GM19099 (cell line): ENCODE results near the gene FBXL19.

Source experiments
- POLR2A ChIP-seq: IDR thresholded peaks from 3 replicates; pipeline ENCODE4 v1.6.1; 2011; ENCODE audit warnings: low read depth; ENCODE audit not compliant: insufficient read length; ENCODE audit errors: extremely low read depth

The FBXL19 gene

GRCh38 chr16:30893744-30894539 is 29.4 kb upstream of the FBXL19 start, which contains the start of gene BCL7C:
Gene BCL7C, minus strand, starts transcription at chr16:30894077. Its CDS starts 133 bp downstream, at chr16:30893944.
- peak; percentile 79 for TF ChIP-seq POLR2A

DNA sequence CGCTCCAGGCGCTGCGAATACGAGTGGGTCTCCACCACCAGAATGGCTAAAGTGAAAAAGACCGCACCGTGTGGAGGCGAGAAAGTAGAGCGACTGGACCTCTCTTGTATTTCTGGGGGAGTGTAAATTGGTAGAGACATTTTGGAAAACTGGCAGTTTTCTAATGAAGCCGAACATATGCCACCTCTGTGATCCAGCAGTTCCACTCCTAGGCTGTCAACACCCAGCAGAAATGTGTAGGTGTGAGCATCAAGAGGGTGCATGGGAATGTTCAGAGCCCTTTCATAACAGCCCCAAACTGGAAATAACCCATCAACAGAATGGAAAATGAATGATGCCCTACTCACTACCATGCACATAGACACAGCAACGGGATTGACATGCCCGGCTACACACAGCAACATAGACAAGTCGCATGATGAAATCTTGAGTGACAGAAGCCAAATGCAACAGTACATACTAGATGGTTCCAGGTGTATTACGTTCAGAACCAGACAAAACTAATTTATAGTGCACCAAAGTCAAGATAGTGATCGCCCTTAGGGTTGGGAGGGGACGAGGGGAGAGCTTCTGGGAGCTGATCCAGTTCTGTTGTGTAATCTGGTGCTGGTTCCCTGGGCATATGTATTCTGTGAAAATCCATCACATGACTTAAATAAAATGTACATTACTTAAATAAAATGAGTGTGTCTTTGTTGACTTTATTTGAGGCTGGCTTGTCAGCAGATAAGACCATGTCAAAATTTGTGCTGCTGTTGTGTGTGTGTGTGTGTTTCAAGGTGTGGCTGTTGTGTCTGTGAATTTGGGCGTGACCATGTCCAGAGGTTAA is 28.6 kb upstream of the FBXL19 start:
- no peak for TF ChIP-seq POLR2A

DNA sequence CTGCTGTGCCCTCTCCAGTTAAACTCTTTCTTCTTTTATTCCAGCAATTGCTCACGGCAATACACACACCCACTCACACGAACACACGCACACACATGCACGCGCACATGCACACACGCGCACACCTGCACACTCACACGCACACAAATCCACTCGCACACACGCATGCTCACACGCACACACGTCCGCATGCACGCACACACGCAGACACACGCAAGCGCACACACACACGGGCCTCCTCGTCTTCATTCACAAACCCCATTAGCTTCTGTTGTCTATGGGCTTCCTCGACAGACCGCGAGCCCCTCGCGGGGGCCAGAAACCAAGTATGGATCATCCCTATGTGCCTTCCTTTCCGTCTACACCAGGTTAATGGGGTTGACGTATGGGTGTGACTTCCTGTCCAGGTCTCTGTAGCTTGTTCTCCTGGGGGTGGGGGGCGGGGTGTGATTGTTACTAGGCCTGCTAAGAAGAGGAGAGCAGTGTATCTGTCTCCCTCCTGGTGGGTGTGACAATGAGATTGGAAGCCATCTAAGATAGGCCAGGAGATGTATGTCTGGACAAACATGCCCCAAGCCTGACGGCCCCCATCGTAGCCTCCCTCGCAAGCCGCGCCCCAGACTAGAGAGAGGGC is 27.6 kb upstream of the FBXL19 start:
- no peak for TF ChIP-seq POLR2A

DNA sequence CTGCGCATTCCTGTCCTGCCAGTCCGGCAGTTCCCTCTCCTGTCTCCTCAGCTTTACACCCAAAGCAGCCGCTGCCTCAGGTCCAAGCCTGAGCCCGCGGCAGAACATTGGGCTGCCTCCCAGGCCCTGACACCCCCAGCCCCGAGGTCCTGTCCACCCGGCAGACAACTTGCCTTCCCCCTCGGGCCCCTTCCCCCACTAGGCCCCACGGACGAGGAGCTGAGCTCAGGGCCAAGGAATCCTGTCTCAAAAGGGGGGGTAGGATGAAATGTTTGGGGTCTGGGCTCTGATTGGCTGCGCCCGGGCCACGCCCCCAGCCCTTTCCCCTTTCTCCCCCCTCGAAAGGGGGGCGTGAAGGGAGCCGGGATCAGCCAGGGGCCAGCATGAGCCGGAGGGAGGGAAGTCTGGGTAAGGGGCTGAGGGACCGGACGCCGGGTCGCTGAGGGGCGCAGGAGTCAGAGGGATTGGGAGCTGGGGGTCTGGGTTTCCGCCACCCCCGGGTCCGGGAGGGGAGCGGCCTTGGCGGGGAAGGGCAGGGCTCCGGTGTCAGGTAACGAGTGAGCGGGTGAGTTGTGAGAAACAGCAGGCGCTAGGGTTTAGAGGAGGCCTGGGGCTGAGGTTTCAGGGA is 27.0 kb upstream of the FBXL19 start, which contains the start of gene CTF1:
Gene CTF1 (plus strand): TSS at position 354 of the 628 bp plus-strand sequence. CDS start 30 bp downstream, at position 384.
- TF ChIP-seq POLR2A: no peak

DNA sequence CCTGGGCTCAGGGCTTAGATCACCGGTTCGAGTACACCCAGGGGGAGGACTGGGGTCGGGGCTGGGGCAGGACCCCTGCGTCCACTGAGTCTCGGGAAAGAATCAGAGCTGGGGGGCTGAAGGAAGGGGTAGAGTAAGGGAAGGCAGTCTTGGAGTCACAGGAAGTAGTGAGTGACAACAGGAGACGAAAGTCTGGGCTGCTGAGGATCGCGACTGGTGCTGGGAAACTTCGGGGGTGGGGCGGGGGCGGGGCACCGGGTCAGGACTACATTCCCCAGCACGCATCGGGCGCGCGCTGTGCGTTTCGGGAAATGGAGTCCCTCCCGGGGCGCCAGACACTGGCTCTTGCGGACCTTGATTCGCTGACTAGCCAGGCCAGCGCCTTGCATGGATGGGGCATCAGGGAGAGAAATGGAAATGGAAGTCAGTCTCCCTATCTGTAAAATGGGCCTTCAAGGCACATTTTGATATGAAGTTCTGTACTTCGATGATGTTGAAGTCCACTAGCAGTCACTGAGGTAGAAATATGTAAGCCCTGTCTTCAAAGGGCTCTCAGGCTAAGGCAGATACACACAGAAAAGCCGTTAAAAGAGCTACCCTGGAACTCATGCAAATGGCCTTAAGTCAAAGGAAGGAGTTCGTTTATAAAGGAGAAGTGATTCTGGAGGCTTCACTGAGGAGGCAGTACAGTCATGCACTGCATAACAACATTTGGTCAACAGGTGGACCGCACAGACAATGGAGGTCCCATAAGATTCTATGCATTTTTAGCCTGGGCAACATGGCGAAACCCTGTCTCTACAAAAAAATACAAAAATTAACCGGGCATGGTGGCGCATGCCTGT is 26.3 kb upstream of the FBXL19 start:
- TF ChIP-seq POLR2A: no peak

- no peak for TF ChIP-seq POLR2A
Observed at GRCh38 chr16:30899794-30900193, 23.6 kb upstream of the FBXL19 start.

- no peak for TF ChIP-seq POLR2A
Observed at GRCh38 chr16:30900588-30900987, 22.8 kb upstream of the FBXL19 start.

DNA sequence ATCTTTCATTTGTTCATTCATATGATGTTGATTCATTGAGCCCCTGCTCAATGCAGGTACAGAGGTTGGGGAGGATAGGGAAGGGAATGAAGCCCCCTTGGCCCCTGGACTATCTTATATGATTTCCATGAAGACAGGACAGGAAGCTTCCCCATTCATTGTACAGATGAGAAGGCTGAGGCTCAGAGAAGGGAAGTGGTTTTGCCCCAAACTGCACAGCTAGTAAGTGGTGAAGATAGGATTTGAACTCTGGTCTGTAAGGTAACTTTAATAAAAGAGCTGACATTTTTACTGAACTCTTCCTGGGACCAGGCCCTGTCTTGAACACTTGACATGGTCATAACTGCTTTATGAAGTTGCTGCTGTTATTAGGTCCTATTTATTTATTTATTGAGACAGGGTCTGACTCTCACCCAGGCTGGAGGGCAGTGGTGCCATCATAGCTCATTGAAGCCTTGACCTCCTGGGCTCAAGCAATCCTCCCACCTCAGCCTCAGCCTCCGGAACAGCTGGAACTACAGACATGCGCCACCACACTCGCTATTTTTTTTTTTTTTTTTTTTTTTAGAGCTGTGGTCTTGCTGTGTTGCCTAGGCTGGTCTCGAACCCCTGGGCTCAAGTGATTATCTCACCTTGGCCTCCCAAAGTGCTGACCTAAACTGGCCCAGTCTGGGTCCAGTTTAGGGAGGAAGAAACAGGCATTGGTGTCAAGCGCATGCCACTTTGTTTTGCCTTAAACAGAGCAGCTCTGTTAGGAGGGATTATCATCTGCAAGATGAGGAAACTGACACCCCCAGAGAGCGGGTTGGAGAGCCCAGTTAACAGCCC is 22.0 kb upstream of the FBXL19 start:
- TF ChIP-seq POLR2A: no peak

- peak; percentile 67 for TF ChIP-seq POLR2A
Observed at GRCh38 chr16:30902029-30902972, 21.1 kb upstream of the FBXL19 start.

GRCh38 chr16:30903002-30903401 is 20.4 kb upstream of the FBXL19 start:
- TF ChIP-seq POLR2A: no peak

- no peak for TF ChIP-seq POLR2A
Observed at GRCh38 chr16:30903596-30903995, 19.8 kb upstream of the FBXL19 start.

DNA sequence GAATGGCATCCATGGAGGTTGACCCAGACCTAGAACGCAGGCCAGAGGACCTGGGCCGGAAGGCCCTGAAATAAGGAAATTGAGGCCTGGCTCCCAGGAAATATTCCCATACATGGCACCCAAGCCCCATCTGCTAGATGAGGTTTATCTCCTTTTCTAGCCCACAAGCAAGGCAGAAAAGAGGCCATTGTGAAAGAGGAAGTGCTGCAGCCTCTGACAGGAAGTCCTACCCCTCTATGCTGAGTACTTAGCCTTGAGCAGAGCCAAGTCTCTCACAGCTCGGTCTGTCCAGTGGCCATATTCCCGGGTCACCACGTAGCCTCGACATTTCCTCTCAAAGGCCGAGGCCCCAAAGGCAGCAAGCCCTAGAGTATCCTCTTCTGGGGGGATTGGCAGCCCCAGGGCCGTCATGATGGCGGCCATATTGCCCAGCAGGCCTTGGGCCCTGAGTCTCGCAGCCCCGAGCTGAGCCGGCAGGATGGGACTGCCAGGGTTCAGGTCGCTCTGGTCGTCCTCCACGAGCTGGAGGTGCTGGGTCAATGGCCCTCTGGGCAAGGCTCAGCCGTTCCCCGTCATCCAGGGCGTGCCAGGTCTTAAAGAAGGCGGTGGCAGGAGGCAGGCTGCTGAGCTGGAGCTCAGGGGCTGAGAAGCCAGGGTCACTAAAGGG is 19.1 kb upstream of the FBXL19 start:
- TF ChIP-seq POLR2A: no peak

DNA sequence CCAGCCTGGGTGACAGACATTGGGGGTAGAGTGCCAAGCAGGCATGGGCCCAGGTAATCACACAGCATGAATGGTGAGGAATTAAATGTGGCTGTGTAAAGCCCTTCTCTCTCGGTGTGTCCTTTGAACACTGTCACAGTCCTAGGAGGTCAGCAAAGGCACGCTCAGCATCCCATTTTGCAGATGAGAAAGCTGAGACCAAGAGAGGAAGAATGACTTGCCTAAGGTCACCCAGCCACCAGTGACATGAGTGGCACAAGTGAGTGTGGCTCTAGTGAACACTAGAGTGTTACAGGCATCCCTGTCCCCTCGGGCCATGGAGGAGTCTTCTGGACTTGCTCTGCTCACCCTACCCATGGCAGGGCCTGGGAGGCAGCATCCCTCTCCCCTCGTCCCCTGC is 16.3 kb upstream of the FBXL19 start:
- no peak for TF ChIP-seq POLR2A
